Measurements from ENCODE around the gene SGCD. TPM values are rescaled to one million over a fixed set of nuclear protein-coding genes. Genes with fewer than 3 reads are reported as not detected.

The SGCD gene
- total and polyA plus RNA-seq, 9 of the 15 experiments (the other 6 are each of a cell fraction or from before 2014, with no cell fraction given) = not detected

DNA sequence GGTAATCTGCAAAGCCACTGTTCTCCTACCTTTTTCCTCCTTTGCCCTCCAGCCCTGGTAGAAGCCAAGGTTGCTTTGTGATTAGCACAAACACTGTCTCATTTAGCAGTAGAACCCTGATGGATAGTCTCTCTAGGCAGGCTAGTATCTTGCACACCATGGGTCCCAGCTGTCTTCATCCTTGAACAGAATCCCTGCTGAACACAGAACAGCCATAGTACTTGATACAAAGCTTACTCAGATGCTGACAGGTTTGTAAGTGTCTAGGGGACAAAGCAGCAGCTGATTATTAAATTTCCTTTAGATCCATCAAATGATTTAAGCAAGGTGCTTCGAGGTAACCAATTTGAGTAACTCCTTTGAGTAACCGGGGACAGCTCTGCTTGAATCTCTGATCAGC is 359.4 kb downstream of the SGCD start:
- H3K4me2 ChIP-seq (ENCODE audit: insufficient read depth, low read length) = no peak overlapping the region
- H3K36me3 ChIP-seq (ENCODE audit: control insufficient read depth, insufficient read depth, low read length) = no peaks in the 10 kb centered on the region
- H3K4me3 ChIP-seq = no peak overlapping the region
- FAIRE-seq (no peak), DNase-seq (ENCODE audit: extremely low read depth in 1 of 4, low spot score in 3 of 4) (no peak), ATAC-seq (no peak)
- ChIA-PET POLR2A (no interaction called here), CTCF (ENCODE audit: low intra/inter-chr PET ratio) (no interaction called here)
- intact Hi-C loops (cut with micrococcal nuclease) = no loop called here
- no peaks in the 10 kb centered on the region for H3K79me2 ChIP-seq (ENCODE audit: control insufficient read depth, insufficient read depth, low read length)
- in situ Hi-C loops (cut with MboI) = no loop called here
- no peaks in the 10 kb centered on the region for H3K9me3 ChIP-seq (replicated peaks; ENCODE audit: control insufficient read depth, insufficient read depth, low read depth, low read length)
- no peak overlapping the region for H3K9ac ChIP-seq (ENCODE audit: insufficient read depth in 1 of 2, low read depth in 2 of 2, low read length in 2 of 2)
- WGBS (ENCODE audit: insufficient coverage, low coverage, missing lambda C conversion rate) = 0% methylated on average over 2 of the region's 2 CpGs
- no peak overlapping the region for H3K27ac ChIP-seq (ENCODE audit: extremely low read depth, low read depth, low read length)
- BruUV-seq (replicated peaks) = no TSS peak
- H2AFZ ChIP-seq (ENCODE audit: low read depth, low read length) = no peak overlapping the region
- TF ChIP-seq CC2D1A (IDR thresholded peaks at IDR 0.05) (no peak), SREBF1 (IDR thresholded peaks at IDR 0.05; ENCODE audit: borderline replicate concordance, low read depth, low read length) (no peak), TOE1 (IDR thresholded peaks at IDR 0.05; ENCODE audit: borderline replicate concordance) (no peak), TOE1 (CRISPR knock-in tag; IDR thresholded peaks at IDR 0.05; ENCODE audit: borderline replicate concordance, low read depth) (no peak), MTA2 (IDR thresholded peaks at IDR 0.05; ENCODE audit: low read depth) (no peak), RBBP5 (IDR thresholded peaks at IDR 0.05; ENCODE audit: borderline replicate concordance, insufficient read depth, low read length, poor library complexity, severe bottlenecking) (no peak), CBX8 (IDR thresholded peaks at IDR 0.05; ENCODE audit: borderline replicate concordance, extremely low read depth, low read depth, low read length, poor library complexity, severe bottlenecking) (no peak), HNRNPUL1 (IDR thresholded peaks at IDR 0.05; ENCODE audit: low read length) (no peak), YY1 (IDR thresholded peaks at IDR 0.05; ENCODE audit: borderline replicate concordance in 1 of 3, control insufficient read depth in 1 of 3, extremely low read depth in 1 of 3, insufficient read depth in 3 of 3, insufficient read length in 1 of 3, insufficient replicate concordance in 2 of 3, low read depth in 1 of 3, low read length in 2 of 3) (no peak), HDAC2 (IDR thresholded peaks at IDR 0.05) (no peak), ZNF239 (CRISPR knock-in tag; IDR thresholded peaks at IDR 0.05) (no peak), CTBP1 (IDR thresholded peaks at IDR 0.05; ENCODE audit: borderline replicate concordance) (no peak), KLF13 (tag; IDR thresholded peaks at IDR 0.05; ENCODE audit: borderline replicate concordance, low read depth) (no peak)
- TF ChIP-seq, protein P1, sequence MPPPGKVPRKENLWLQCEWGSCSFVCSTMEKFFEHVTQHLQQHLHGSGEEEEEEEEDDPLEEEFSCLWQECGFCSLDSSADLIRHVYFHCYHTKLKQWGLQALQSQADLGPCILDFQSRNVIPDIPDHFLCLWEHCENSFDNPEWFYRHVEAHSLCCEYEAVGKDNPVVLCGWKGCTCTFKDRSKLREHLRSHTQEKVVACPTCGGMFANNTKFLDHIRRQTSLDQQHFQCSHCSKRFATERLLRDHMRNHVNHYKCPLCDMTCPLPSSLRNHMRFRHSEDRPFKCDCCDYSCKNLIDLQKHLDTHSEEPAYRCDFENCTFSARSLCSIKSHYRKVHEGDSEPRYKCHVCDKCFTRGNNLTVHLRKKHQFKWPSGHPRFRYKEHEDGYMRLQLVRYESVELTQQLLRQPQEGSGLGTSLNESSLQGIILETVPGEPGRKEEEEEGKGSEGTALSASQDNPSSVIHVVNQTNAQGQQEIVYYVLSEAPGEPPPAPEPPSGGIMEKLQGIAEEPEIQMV (tag; conservative IDR thresholded peaks at IDR 0.05; ENCODE audit: low read depth) = no peak
- H3K4me1 ChIP-seq (replicated peaks in 1 of 2; ENCODE audit: control insufficient read depth in 2 of 2, insufficient read depth in 2 of 2, low read length in 2 of 2) = no peaks in the 10 kb centered on the region
- no peaks in the 10 kb centered on the region for H4K20me1 ChIP-seq (replicated peaks; ENCODE audit: control insufficient read depth, insufficient read depth, low read length)
- no peaks in the 10 kb centered on the region for H3K27me3 ChIP-seq (ENCODE audit: control insufficient read depth in 2 of 2, insufficient read depth in 2 of 2, low read length in 2 of 2)
- no peaks in the 10 kb centered on the region for H3K9me1 ChIP-seq (ENCODE audit: control insufficient read depth, insufficient read depth, low read length)
